ENCODE data around the gene SOX21. TPM values are rescaled to one million over a fixed set of nuclear protein-coding genes. Genes with fewer than 3 reads are reported as not detected.
A peak's percentile ranks its signal among the peaks of the same experiment; 100 is the strongest.

SOX21 gene
- total RNA-seq, 1 donor from 2014 or later = 79.5 TPM

- peaks cover 11% of the 10 kb centered on the region for H3K27me3 Mint-ChIP-seq (ENCODE audit: low read depth)
- no peaks in the 10 kb centered on the region for H3K36me3 Mint-ChIP-seq (ENCODE audit: low read depth)
- TF ChIP-seq, protein P1, sequence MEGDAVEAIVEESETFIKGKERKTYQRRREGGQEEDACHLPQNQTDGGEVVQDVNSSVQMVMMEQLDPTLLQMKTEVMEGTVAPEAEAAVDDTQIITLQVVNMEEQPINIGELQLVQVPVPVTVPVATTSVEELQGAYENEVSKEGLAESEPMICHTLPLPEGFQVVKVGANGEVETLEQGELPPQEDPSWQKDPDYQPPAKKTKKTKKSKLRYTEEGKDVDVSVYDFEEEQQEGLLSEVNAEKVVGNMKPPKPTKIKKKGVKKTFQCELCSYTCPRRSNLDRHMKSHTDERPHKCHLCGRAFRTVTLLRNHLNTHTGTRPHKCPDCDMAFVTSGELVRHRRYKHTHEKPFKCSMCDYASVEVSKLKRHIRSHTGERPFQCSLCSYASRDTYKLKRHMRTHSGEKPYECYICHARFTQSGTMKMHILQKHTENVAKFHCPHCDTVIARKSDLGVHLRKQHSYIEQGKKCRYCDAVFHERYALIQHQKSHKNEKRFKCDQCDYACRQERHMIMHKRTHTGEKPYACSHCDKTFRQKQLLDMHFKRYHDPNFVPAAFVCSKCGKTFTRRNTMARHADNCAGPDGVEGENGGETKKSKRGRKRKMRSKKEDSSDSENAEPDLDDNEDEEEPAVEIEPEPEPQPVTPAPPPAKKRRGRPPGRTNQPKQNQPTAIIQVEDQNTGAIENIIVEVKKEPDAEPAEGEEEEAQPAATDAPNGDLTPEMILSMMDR (conservative IDR thresholded peaks at IDR 0.05) = peak; percentile 83
- H3K4me3 Mint-ChIP-seq = no peak overlapping the region
- peaks cover 3% of the 10 kb centered on the region for H3K9me3 Mint-ChIP-seq
- peaks cover 39% of the 10 kb centered on the region for H3K4me1 Mint-ChIP-seq
- DNase-seq (ENCODE audit: low read depth, low spot score) = peak; percentile 72
- H3K27ac Mint-ChIP-seq (ENCODE audit: unreplicated experiment) = no peak overlapping the region
Observed at GRCh38 chr13:94674609-94675348, 37.6 kb downstream of the SOX21 start.

- peaks cover 11% of the 10 kb centered on the region for H3K27me3 Mint-ChIP-seq (ENCODE audit: low read depth)
- no peak overlapping the region for H3K4me3 Mint-ChIP-seq
- H3K4me1 Mint-ChIP-seq = peaks cover 39% of the 10 kb centered on the region
- no peaks in the 10 kb centered on the region for H3K36me3 Mint-ChIP-seq (ENCODE audit: low read depth)
- peak overlapping the region; percentile 68 for H3K27ac Mint-ChIP-seq (ENCODE audit: unreplicated experiment)
- H3K9me3 Mint-ChIP-seq = no peaks in the 10 kb centered on the region
- TF ChIP-seq, protein P1 (conservative IDR thresholded peaks at IDR 0.05) = no peak
- no peak for DNase-seq (ENCODE audit: low read depth, low spot score)
Observed at GRCh38 chr13:94673851-94674250, 38.5 kb downstream of the SOX21 start.

GRCh38 chr13:94672400-94672799 is 39.9 kb downstream of the SOX21 start:
- peaks cover 3% of the 10 kb centered on the region for H3K27me3 Mint-ChIP-seq (ENCODE audit: low read depth)
- no peak for DNase-seq (ENCODE audit: low read depth, low spot score)
- no peak overlapping the region for H3K4me3 Mint-ChIP-seq
- H3K9me3 Mint-ChIP-seq = no peaks in the 10 kb centered on the region
- TF ChIP-seq, protein P1 (conservative IDR thresholded peaks at IDR 0.05) = no peak
- H3K36me3 Mint-ChIP-seq (ENCODE audit: low read depth) = no peaks in the 10 kb centered on the region
- H3K27ac Mint-ChIP-seq (ENCODE audit: unreplicated experiment) = no peak overlapping the region
- peaks cover 33% of the 10 kb centered on the region for H3K4me1 Mint-ChIP-seq

DNA sequence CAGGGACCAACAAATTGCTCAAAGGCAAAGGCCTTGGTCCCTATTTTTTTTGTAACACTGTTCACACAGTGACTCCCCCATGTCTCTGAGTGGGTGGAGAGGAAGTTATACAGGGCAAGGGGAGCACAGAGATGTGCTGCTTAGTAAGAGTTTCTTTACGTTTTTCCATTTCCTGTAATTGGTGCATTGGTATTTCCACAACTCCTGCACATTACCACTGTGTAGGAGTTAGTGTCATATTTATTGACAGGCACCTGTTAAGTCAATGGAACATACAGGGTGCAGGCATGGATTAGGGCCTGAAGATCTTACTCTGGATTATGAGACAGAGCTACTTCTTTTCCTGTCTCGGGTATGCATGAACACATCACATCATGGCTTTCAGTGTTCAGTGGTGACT is 45.2 kb downstream of the SOX21 start:
- TF ChIP-seq, protein P1 (conservative IDR thresholded peaks at IDR 0.05) = no peak
- peaks cover 46% of the 10 kb centered on the region for H3K4me1 Mint-ChIP-seq
- H3K27me3 Mint-ChIP-seq (ENCODE audit: low read depth) = peaks cover 14% of the 10 kb centered on the region
- H3K9me3 Mint-ChIP-seq = no peaks in the 10 kb centered on the region
- DNase-seq (ENCODE audit: low read depth, low spot score) = no peak
- H3K27ac Mint-ChIP-seq (ENCODE audit: unreplicated experiment) = peak overlapping the region; percentile 13
- no peak overlapping the region for H3K4me3 Mint-ChIP-seq
- H3K36me3 Mint-ChIP-seq (ENCODE audit: low read depth) = no peaks in the 10 kb centered on the region

GRCh38 chr13:94666065-94666464 is 46.3 kb downstream of the SOX21 start:
- Mint-ChIP-seq H3K27ac (ENCODE audit: unreplicated experiment) (no peak overlapping the region), H3K36me3 (ENCODE audit: low read depth) (no peaks in the 10 kb centered on the region), H3K27me3 (ENCODE audit: low read depth) (peaks cover 16% of the 10 kb centered on the region), H3K4me3 (no peak overlapping the region), H3K4me1 (peaks cover 58% of the 10 kb centered on the region), H3K9me3 (no peaks in the 10 kb centered on the region)
- no peak for DNase-seq (ENCODE audit: low read depth, low spot score)
- TF ChIP-seq, protein P1 (conservative IDR thresholded peaks at IDR 0.05) = no peak
